Progenitor cell of endocrine pancreas (in vitro differentiated cells): ENCODE measurements around the gene C2CD4A. TPM values are rescaled to one million over a fixed set of nuclear protein-coding genes. Genes with fewer than 3 reads are reported as not detected.

Experiments used
- DNase-seq: peaks from one replicate; pipeline ENCODE4 v3.0.0; 2021; ENCODE audit warnings: low spot score; ENCODE audit not compliant: unreplicated experiment
- H3K27ac Mint-ChIP-seq: 2 replicates; pipeline ENCODE4 v1.8.0; 2021; ENCODE audit warnings: mild to moderate bottlenecking, moderate library complexity, mixed read lengths
- H3K27me3 Mint-ChIP-seq: 2 replicates; pipeline ENCODE4 v1.8.0; 2021; ENCODE audit warnings: mixed read lengths
- H3K36me3 Mint-ChIP-seq: 2 replicates; pipeline ENCODE4 v1.8.0; 2022; ENCODE audit warnings: mixed read lengths; ENCODE audit not compliant: insufficient read depth
- H3K4me1 Mint-ChIP-seq: 2 replicates; pipeline ENCODE4 v1.8.0; 2021; ENCODE audit warnings: low read depth, mixed read lengths
- H3K4me3 Mint-ChIP-seq: 2 replicates; pipeline ENCODE4 v1.8.0; 2021; ENCODE audit warnings: low read depth, mild to moderate bottlenecking, moderate library complexity, mixed read lengths
- H3K9me3 Mint-ChIP-seq: 2 replicates; pipeline ENCODE4 v1.8.0; 2021; ENCODE audit warnings: low read depth, mixed read lengths
- CTCF ChIP-seq: fragments of 200-600 bp; sonication (generic); IDR thresholded peaks from one replicate; pipeline ENCODE4 v1.5.0; 2021; ENCODE audit warnings: antibody characterized with exemption, mild to moderate bottlenecking; ENCODE audit not compliant: unreplicated experiment
- total RNA-seq: library from RNA; stranded (reverse); gene quantifications from 2 replicates; pipeline ENCODE4 v1.2.1, GENCODE V29; 2021

C2CD4A gene
- total RNA-seq, 1 donor from 2014 or later, result 0.17 TPM

- Mint-ChIP-seq H3K27ac (no peak overlapping the region), H3K4me3 (no peak overlapping the region), H3K9me3 (no peaks in the 10 kb centered on the region), H3K4me1 (peaks cover 5% of the 10 kb centered on the region), H3K27me3 (peaks cover 3% of the 10 kb centered on the region), H3K36me3 (no peaks in the 10 kb centered on the region)
- no peak for TF ChIP-seq CTCF
- DNase-seq, result no peak
Measured at GRCh38 chr15:62093809-62094208, 27.0 kb downstream of the C2CD4A start.

GRCh38 chr15:62094388-62094787 lies 27.6 kb downstream of the C2CD4A start:
- Mint-ChIP-seq H3K27me3 (peaks cover 3% of the 10 kb centered on the region), H3K4me3 (no peak overlapping the region), H3K27ac (no peak overlapping the region), H3K4me1 (peaks cover 5% of the 10 kb centered on the region), H3K36me3 (no peaks in the 10 kb centered on the region), H3K9me3 (no peaks in the 10 kb centered on the region)
- no peak for TF ChIP-seq CTCF
- DNase-seq, result no peak

- Mint-ChIP-seq H3K36me3 (no peaks in the 10 kb centered on the region), H3K4me3 (no peak overlapping the region), H3K27me3 (peaks cover 3% of the 10 kb centered on the region)
Measured at GRCh38 chr15:62099094-62099601, 32.4 kb downstream of the C2CD4A start.

GRCh38 chr15:62103431-62103830 lies 36.7 kb downstream of the C2CD4A start:
- no peaks in the 10 kb centered on the region for H3K36me3 Mint-ChIP-seq
- peaks cover 4% of the 10 kb centered on the region for H3K4me1 Mint-ChIP-seq
- DNase-seq, result no peak
- H3K9me3 Mint-ChIP-seq, result no peaks in the 10 kb centered on the region
- no peak overlapping the region for H3K27ac Mint-ChIP-seq
- no peaks in the 10 kb centered on the region for H3K27me3 Mint-ChIP-seq
- H3K4me3 Mint-ChIP-seq, result no peak overlapping the region
- no peak for TF ChIP-seq CTCF

More at GRCh38 chr15:62099094-62099601, 32.4 kb downstream of the C2CD4A start:
- no peak for DNase-seq
- Mint-ChIP-seq H3K9me3 (no peaks in the 10 kb centered on the region), H3K27ac (no peak overlapping the region), H3K4me1 (peaks cover 3% of the 10 kb centered on the region)
- no peak for TF ChIP-seq CTCF

- DNase-seq, result no peak
- H3K27me3 Mint-ChIP-seq, result no peaks in the 10 kb centered on the region
Measured at GRCh38 chr15:62104401-62104800, 37.6 kb downstream of the C2CD4A start.

More at GRCh38 chr15:62104401-62104800, 37.6 kb downstream of the C2CD4A start:
- no peak overlapping the region for H3K4me3 Mint-ChIP-seq
- H3K9me3 Mint-ChIP-seq, result no peaks in the 10 kb centered on the region
- no peak for TF ChIP-seq CTCF
- no peak overlapping the region for H3K27ac Mint-ChIP-seq
- H3K4me1 Mint-ChIP-seq, result peaks cover 4% of the 10 kb centered on the region
- H3K36me3 Mint-ChIP-seq, result no peaks in the 10 kb centered on the region
